Right lobe of liver (tissue), 6 donors: ENCODE data around the gene CPTP. TPM values are rescaled to one million over a fixed set of nuclear protein-coding genes. Genes with fewer than 3 reads are reported as not detected.

Source experiments
- ATAC-seq, 4 donors: fragments of 200-7000 bp; cut with Tn5 transposase; one replicate each; pipeline ENCODE4 v1.9.1; 2020; ENCODE audit warnings: mild to moderate bottlenecking in 4 of 4, moderate library complexity in 4 of 4
- DNase-seq, 3 donors: peaks; one replicate each; pipeline ENCODE4 v3.0.0-alpha.2; 2020
- H3K27ac ChIP-seq, 3 donors: fragments of 200-600 bp; one replicate each; pipeline ENCODE4 v1.8.0; 2022
- H3K27me3 ChIP-seq, 2 donors: fragments of 200-600 bp; one replicate each; pipeline ENCODE4 v1.8.0; 2022
- H3K36me3 ChIP-seq, 4 donors: fragments of 200-600 bp; sonication (generic) in 1 of 4; one replicate each; pipeline versions ENCODE4 v1.5.1 to v1.8.0; 2017 to 2022; ENCODE audit warnings: control low read depth in 1 of 4
- H3K4me1 ChIP-seq, 4 donors: fragments of 200-600 bp; sonication (generic) in 1 of 4; one replicate each; pipeline versions ENCODE4 v1.5.1 to v1.8.0; 2017 to 2022; ENCODE audit warnings: control low read depth in 1 of 4
- H3K4me3 ChIP-seq, 3 donors: fragments of 200-600 bp; one replicate each; pipeline ENCODE4 v1.8.0; 2022
- H3K9me3 ChIP-seq, 4 donors: fragments of 200-600 bp; sonication (generic) in 1 of 4; one replicate each; pipeline versions ENCODE4 v1.5.1 to v1.8.0; 2017 to 2022; ENCODE audit warnings: control low read depth in 1 of 4
- POLR2A ChIP-seq: fragments of 450-650 bp; IDR thresholded peaks from one replicate; pipeline ENCODE4 v1.6.1; 2017; ENCODE audit warnings: antibody characterized with exemption, mild to moderate bottlenecking
- WGBS: methylation state at CpG from one replicate; pipeline ENCODE4 v1.1.6; 2018; ENCODE audit warnings: low coverage, low lambda C conversion rate; ENCODE audit not compliant: insufficient coverage; ENCODE audit errors: missing lambda C conversion rate; 5-methylcytosine and 5-hydroxymethylcytosine counted together
- intact Hi-C, 2 donors: fragments of 100-400 bp; cut with DNase I; formaldehyde crosslinking; loops; one replicate each; pipeline versions ENCODE4 v1.11.2 to v1.14.1; 2022
- total RNA-seq, 6 experiments: library from RNA; depleted of rRNA in 2 of 6; stranded (reverse); fragments of >200 nt in 2 of 6; fragmentation: NEBNext Ultra II Directional in 3 of 6; extraction: Animal tissue kit (Norgen Biotek cat#: 25700) in 3 of 6; gene quantifications; one replicate each; pipeline versions ENCODE4 v1.1.0 to v1.2.4, GENCODE V29; 2016 to 2023
- TF ChIP-seq, protein P1 (sequence below), 4 donors: fragments of 200-600 bp in 3 of 4; fragments of 450-650 bp in 1 of 4; IDR thresholded peaks; one replicate each; pipeline versions ENCODE4 v1.5.1 to v1.8.0; 2016 to 2022; ENCODE audit warnings: antibody characterized with exemption in 4 of 4, mild to moderate bottlenecking in 2 of 4
- donor health status: DM: no; HTN: yes; CAD: no.
- donor health status: DM: no; HTN: no; CAD: no.
- donor health status: DM: no; HTN: no; CAD: no.
- donor health status: DM: no; HTN: yes; CAD: no.
- donor health status: DM: no; HTN: yes; CAD: no.

The CPTP gene
- total RNA-seq, 6 experiments from 2014 or later, result 26.9 to 57.7 (median 33.1) TPM

DNA sequence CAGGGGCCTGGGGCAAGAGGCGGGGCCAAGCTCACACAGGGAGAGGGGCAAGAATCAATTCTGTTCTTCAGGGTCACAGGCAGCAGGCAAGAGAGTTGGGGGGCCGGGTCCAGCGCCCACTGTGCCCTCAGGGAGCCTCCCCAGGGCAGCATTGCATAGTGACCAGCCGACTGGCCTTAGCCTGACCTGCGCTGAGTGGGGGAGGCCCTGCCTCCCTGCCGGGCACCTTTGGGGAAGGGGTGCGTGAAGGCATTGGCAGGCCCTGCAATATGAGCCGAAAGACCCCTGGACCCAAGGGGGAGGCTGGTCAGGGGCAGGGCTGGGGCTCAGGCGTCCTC lies 32.2 kb upstream of the CPTP start:
- no peaks in the 10 kb centered on the region for H3K9me3 ChIP-seq
- H3K4me3 ChIP-seq, result no peak overlapping the region
- intact Hi-C loops, result loop anchor here (5.0 to 10.0 kb wide), 2 partner anchors 48 to 170 kb away; partner anchors contain the start of gene C1QTNF12 (in 1 of the 2)
- H3K36me3 ChIP-seq, result no peaks in the 10 kb centered on the region
- H3K27ac ChIP-seq, result no peak overlapping the region
- TF ChIP-seq, protein P1, sequence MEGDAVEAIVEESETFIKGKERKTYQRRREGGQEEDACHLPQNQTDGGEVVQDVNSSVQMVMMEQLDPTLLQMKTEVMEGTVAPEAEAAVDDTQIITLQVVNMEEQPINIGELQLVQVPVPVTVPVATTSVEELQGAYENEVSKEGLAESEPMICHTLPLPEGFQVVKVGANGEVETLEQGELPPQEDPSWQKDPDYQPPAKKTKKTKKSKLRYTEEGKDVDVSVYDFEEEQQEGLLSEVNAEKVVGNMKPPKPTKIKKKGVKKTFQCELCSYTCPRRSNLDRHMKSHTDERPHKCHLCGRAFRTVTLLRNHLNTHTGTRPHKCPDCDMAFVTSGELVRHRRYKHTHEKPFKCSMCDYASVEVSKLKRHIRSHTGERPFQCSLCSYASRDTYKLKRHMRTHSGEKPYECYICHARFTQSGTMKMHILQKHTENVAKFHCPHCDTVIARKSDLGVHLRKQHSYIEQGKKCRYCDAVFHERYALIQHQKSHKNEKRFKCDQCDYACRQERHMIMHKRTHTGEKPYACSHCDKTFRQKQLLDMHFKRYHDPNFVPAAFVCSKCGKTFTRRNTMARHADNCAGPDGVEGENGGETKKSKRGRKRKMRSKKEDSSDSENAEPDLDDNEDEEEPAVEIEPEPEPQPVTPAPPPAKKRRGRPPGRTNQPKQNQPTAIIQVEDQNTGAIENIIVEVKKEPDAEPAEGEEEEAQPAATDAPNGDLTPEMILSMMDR (IDR thresholded peaks at IDR 0.05), result no peak
- no peak for TF ChIP-seq POLR2A
- no peaks in the 10 kb centered on the region for H3K4me1 ChIP-seq
- ATAC-seq (no peak), DNase-seq (no peak)
- WGBS, result 100% methylated on average over 1 of the region's 9 CpGs
- no peaks in the 10 kb centered on the region for H3K27me3 ChIP-seq

DNA sequence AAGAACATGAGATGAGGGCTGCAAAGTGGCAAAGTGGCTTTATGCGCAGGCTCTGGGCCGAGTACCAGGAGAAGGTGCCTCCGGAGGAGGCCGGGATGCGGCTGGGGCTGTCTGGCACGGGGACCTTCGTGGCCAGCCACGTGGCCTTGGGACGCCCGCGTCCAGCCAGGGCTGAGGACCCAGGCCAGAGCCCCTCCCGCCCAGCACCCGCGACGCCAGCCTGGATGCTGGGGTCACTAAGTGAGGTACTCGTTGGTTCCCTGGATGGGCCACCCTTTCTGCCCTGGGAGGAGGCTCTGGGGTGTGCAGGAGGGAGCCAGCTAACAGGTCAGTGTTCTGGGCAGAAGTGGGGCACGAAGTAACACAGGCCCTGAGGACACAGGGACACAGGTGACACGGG lies 31.8 kb upstream of the CPTP start:
- Histone ChIP-seq H3K9me3 (no peaks in the 10 kb centered on the region), H3K4me1 (no peaks in the 10 kb centered on the region), H3K27me3 (no peaks in the 10 kb centered on the region), H3K27ac (no peak overlapping the region), H3K4me3 (no peak overlapping the region), H3K36me3 (no peaks in the 10 kb centered on the region)
- intact Hi-C loops, result loop anchor here (5.0 to 10.0 kb wide), 2 partner anchors 48 to 171 kb away; partner anchors contain the start of gene C1QTNF12 (in 1 of the 2)
- TF ChIP-seq, protein P1 (IDR thresholded peaks at IDR 0.05), result no peak
- no peak for TF ChIP-seq POLR2A
- ATAC-seq (no peak), DNase-seq (no peak)
- 40% methylated on average over 1 of the region's 18 CpGs for WGBS

DNA sequence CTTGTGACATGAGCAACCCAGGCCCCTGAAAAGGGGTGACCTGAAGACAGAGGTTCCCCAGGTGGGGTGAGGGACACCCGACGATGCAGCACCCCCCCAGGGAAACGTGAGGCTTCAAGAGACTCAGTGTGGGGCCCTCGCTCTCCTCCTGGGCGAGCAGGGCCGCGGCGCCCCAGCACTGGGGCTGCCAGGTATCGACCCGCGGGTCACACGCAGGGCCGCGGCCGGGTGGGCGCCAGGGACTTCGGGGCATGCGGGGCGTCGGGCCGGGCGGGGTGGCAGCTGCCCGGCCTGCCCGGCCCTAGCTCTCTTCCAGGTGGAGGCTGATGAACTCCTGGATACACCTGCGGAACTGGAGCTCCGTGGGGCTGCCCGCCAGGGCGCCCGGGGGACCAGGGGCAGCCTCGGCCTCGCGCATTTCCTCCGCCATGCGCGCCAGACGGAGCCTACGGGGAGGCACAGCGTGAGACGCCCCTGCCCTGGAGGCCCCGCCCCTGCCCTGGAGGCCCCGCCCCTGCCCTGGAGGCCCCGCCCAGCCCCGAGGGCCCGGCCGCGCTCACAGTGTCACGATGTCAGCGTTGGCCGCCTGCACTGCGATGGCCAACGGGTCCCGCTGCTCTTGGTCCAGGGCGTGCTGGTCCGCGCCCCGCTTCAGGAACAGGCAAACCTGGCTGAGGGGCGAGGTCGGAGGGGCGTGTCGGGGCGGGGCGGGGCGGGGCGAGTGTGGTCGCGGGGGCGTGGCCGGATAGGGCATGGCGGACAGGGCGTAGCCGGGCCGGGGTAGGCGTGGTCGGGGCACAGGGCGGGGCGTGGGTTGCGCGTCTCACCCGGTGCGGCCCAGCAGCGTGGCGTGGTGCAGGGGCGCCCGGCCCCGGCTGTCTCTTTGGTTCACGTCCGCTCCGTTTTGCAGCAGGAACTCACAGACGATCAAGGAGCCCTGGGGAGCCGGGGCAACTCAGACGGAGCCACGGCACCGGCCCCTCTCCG lies 31.0 kb upstream of the CPTP start:
- TF ChIP-seq, protein P1 (IDR thresholded peaks at IDR 0.05), result no peak
- TF ChIP-seq POLR2A, result no peak
- no peaks in the 10 kb centered on the region for H3K27me3 ChIP-seq
- H3K9me3 ChIP-seq, result no peaks in the 10 kb centered on the region
- ATAC-seq, result no peak
- H3K4me1 ChIP-seq, result no peaks in the 10 kb centered on the region
- no CpG with 5 or more reads among the region's 94 CpGs for WGBS
- no peak overlapping the region for H3K4me3 ChIP-seq
- H3K36me3 ChIP-seq, result no peaks in the 10 kb centered on the region
- no peak overlapping the region for H3K27ac ChIP-seq
- intact Hi-C loops, result loop anchor here (5.0 to 10.0 kb wide), 2 partner anchors 49 to 171 kb away; partner anchors contain the start of gene C1QTNF12 (in 1 of the 2)
- no peak for DNase-seq

DNA sequence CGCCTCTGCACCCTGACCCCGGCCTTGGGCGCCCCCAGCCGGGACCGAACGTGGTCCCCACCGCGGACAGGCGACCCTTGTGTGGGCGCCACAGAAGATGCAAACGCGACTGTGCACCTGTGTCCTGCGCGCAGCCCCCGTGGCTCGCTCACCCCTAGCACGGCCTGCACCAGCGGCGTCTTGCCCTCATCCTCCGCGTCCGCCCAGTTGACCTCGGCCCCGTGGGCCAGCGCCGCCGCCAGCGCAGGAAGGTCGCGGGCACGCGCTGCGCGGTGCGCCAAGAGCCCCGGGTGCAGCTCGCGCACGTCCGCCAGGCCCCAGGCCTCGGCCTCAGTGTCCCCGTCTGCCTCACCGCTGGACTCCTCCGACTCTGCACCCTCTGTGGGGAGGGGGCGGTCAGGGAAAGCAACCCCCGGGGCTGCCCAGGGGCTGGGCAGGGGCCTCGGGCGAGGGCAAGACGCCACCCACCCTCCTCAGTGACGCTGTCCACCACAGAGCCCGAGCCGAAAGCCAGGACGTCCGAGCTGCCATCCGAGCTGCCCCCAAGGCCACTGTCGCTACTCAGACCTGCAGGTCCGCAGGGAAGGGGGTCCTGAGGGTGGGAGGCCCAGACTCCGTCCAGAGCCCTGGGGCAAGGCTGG lies 30.2 kb upstream of the CPTP start:
- Histone ChIP-seq H3K27ac (no peak overlapping the region), H3K4me1 (no peaks in the 10 kb centered on the region), H3K9me3 (no peaks in the 10 kb centered on the region), H3K4me3 (no peak overlapping the region), H3K27me3 (no peaks in the 10 kb centered on the region), H3K36me3 (no peaks in the 10 kb centered on the region)
- DNase-seq (no peak), ATAC-seq (no peak)
- 95% methylated on average over 31 of the region's 58 CpGs for WGBS
- TF ChIP-seq POLR2A, result no peak
- TF ChIP-seq, protein P1 (IDR thresholded peaks at IDR 0.05), result no peak
- intact Hi-C loops, result loop anchor here (5.0 to 10.0 kb wide), 2 partner anchors 50 to 172 kb away; partner anchors contain the start of gene C1QTNF12 (in 1 of the 2)
